ENCODE data around the gene MSRB2.

DNA sequence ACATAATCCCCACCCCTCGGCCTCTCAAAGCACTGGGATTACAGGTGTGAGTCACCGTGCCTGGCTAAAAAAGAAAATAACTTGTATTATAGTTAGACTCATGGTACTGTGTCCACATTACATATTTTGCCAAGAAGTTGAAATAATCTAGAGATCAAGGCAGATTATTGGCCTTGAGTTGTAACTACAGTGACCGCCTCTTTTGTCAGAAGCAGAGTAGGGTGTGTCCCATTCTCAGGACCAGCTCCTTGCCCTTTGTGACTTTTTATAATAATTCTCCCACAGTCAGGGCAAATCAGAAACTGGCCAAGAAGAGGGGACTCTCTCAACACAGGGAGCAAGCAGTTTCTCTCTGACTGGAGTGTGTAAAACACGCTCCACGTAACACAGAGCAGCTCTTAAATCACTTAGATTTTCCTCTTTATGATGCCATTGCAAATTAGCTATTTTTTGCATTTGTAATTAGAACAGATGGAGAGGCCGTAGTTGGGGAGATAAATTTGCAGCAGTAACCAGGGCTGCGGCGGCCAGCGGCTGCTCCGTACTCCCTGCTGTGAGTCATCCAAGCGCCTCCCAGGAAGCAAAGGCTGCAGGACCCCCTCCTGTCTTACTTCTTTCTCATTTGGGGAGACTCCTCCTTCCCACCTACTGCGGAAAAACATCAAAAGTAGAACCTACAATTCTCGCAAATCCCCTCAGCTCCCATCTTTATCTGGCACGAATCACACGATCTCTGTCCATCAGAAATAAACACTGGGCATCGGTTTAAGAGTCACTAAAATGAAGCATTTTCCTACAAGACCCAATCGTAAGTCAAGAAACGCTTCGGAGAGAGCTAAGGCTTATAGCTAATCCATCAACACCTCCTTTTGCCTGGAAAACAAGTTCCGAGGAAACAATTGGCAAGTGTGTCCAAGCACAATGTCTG is 32.1 kb upstream of the MSRB2 start:
- TF ChIP-seq, protein P1, sequence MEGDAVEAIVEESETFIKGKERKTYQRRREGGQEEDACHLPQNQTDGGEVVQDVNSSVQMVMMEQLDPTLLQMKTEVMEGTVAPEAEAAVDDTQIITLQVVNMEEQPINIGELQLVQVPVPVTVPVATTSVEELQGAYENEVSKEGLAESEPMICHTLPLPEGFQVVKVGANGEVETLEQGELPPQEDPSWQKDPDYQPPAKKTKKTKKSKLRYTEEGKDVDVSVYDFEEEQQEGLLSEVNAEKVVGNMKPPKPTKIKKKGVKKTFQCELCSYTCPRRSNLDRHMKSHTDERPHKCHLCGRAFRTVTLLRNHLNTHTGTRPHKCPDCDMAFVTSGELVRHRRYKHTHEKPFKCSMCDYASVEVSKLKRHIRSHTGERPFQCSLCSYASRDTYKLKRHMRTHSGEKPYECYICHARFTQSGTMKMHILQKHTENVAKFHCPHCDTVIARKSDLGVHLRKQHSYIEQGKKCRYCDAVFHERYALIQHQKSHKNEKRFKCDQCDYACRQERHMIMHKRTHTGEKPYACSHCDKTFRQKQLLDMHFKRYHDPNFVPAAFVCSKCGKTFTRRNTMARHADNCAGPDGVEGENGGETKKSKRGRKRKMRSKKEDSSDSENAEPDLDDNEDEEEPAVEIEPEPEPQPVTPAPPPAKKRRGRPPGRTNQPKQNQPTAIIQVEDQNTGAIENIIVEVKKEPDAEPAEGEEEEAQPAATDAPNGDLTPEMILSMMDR (IDR thresholded peaks at IDR 0.05): no peak
- no peak for TF ChIP-seq POLR2A (IDR thresholded peaks at IDR 0.05)
